AG09319 (cell line): Measurements from ENCODE around the gene RNF224.

Experiments used
- DNase-seq: peaks from one replicate; pipeline ENCODE4 v3.0.0-alpha.2; 2010; ENCODE audit warnings: low read depth; ENCODE audit errors: extremely low read depth
- CTCF ChIP-seq: IDR thresholded peaks from 2 replicates; pipeline ENCODE4 v1.5.1; 2011; ENCODE audit warnings: low read depth, mild to moderate bottlenecking, inconsistent platforms, low read length, moderate library complexity

The RNF224 gene

GRCh38 chr9:137194388-137194787 is 32.9 kb upstream of the RNF224 start:
- no peak for DNase-seq
- no peak for TF ChIP-seq CTCF

DNA sequence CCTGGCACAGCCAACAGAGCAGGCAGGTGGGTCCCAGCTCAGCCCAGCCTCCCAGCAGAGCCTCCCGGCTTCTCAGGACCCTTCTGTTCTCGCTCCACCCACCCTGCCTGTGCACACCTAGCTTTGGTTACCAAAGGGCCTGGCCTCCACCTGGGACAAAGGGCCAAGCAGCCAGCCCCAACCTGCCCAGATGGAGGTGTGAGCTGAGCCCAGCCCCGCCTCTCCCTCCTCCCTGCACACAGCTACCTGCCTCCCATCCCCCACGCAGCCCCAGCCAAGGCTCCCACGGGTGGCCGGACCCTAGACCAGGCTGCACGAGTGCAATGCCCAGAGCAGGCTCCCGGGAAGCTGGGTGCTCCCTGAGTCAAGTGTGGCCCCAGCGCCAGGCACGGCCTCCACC is 32.4 kb upstream of the RNF224 start:
- TF ChIP-seq CTCF: no peak
- no peak for DNase-seq

DNA sequence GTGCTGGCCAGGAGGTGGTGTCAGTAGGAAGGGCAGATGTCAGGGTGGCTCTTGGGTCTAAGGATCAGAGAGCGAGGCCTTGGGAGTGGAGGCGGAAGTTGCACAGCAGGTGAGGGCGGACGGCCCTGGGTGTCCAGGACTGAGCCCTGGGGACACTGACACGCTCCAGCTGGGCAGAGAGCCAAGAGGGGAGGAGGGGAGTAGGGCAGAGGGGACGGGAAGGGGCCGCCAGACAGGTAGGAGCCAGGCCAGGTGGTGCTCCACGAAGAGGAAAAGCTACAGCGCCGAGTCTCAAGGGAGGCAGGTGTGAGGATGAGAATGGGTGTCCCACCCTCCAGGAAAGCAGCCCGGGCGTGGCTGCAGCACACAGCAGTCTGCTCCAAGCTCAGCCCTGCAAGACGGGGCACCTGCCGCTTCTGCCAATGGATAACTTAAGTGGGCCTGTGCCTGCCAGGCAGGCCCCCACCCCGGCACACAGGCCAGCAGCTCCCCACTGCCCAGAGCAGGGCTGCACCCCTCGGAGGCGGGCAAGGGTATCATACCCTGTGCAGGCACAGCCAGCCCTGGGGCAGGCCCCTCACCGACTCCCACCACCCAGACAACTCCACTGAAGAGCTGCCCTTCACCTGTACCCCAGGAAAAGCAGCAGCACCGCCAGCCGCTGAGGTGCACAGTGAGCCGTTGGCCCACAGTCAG is 31.6 kb upstream of the RNF224 start:
- TF ChIP-seq CTCF: no peak
- DNase-seq: no peak

- no peak for TF ChIP-seq CTCF
- DNase-seq: no peak
Measured at GRCh38 chr9:137198051-137198901, 29.0 kb upstream of the RNF224 start.

GRCh38 chr9:137198902-137199283 is 28.4 kb upstream of the RNF224 start:
- no peak for TF ChIP-seq CTCF
- DNase-seq: no peak

DNA sequence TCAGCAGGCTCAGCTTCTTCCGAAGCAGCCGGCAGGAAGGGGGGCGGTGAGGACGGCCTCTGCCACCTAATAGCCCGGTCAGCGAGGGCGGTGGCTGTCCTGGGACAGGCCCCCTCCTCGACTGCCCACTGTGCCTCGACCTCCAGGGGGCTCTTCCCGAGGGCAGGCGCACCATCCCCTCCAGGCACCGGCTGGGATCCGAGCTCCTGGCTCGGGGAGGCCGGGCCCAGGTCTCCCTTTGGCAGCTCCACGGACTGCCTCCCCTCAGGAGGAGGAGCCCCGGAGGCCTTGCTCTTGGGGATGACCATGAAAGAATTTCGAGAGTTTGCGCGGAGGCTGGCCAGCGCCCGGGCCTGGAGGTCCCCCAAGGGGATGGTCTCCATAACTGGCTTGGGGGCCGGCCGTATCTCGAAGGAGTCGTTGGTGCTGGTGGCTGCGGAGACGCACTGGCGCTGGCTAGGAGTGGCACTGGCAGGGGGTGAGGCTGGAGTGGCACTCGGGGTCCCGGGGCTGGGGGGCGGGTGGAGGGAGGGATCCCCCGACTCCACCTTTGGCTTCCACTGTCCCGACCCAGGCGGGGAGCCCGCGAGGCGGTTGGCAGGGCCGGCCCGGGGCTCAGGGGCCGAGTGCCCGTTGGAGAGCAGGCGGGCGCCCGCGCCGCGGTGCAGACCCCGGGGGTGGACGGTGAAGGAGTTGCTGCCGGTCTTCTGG is 27.7 kb upstream of the RNF224 start:
- no peak for TF ChIP-seq CTCF
- DNase-seq: no peak
